HUES64 (cell line): ENCODE results near the gene RAD23B. TPM values are rescaled to one million over a fixed set of nuclear protein-coding genes. Genes with fewer than 3 reads are reported as not detected.

Source experiments
- H3K27ac ChIP-seq: 2 replicates; pipeline ENCODE4 v1.7.0; 2013; ENCODE audit warnings: low read depth, low read length, inconsistent platforms
- H3K27me3 ChIP-seq: 2 replicates; pipeline ENCODE4 v1.6.1; 2013; ENCODE audit warnings: mild to moderate bottlenecking, low read length; ENCODE audit not compliant: insufficient read depth
- H3K36me3 ChIP-seq: 2 replicates; pipeline ENCODE4 v1.6.1; 2013; ENCODE audit warnings: mild to moderate bottlenecking, low read length; ENCODE audit not compliant: insufficient read depth
- H3K4me1 ChIP-seq: 2 replicates; pipeline ENCODE4 v1.6.1; 2013; ENCODE audit warnings: mild to moderate bottlenecking, low read length, moderate library complexity; ENCODE audit not compliant: insufficient read depth
- H3K4me3 ChIP-seq: 2 replicates; pipeline ENCODE4 v1.5.1; 2013; ENCODE audit warnings: mild to moderate bottlenecking, low read length, moderate library complexity
- H3K9ac ChIP-seq: 2 replicates; pipeline ENCODE4 v1.6.1; 2013; ENCODE audit warnings: mild to moderate bottlenecking, low read depth, low read length
- H3K9me3 ChIP-seq: 2 replicates; pipeline ENCODE4 v1.6.1; 2013; ENCODE audit warnings: low read depth, low read length; ENCODE audit not compliant: insufficient read depth
- WGBS: fragments of 150-250, 120-280 bp; methylation state at CpG from one replicate; pipeline ENCODE4 v1.1.7; 2013; ENCODE audit warnings: missing lambda C conversion rate; 5-methylcytosine and 5-hydroxymethylcytosine counted together
- polyA plus RNA-seq, 2 experiments: library from polyadenylated mRNA; stranded (reverse); fragments of 50-300 nt; gene quantifications; one replicate each; pipeline ENCODE4 v1.2.3, GENCODE V29; 2013

Gene RAD23B
- 129 TPM for polyA plus RNA-seq (2013, experiment 1 of 2)
- 139 TPM for polyA plus RNA-seq (2013, experiment 2 of 2)

DNA sequence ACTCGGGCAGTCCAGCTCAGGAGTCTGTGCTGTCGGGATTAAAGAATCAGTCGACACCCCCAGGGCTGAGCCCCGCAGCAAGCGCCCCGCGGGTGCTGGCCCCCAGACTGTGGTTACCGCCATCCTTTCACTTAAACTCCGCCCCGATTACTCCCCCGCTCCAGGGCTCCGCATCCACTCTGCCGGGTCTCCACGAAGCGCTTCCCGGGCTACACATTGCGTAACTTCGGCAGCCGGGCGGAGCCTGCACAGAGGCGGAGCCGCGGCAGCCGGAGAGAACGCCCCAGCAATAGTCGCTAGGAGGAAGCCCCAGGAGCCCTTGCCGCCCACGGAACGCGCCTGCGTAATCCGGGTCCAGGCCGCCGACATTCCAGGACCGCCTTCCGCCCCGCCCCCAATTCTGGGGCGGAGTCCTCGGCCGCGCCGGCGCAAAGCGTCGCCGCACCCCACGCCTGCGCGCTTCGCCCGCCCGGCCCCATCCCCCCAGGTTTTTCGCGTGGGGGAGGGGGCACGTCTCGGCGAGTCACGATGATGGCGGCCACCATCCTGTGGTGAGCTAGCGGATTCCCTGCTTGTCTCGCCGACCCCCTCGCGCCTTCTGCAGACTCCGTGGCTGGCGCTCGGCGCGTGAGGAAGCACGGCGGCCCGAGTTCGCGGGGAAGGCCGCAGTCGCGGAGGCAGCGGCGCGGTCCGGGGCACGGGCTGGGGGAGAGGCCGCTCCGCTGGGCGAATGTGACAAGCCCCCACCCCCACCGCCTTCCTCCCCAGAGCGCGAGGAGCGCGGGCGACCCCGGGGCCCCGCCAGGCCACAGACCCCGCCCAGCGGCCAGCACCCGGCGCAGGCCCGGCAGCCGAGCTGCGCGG is at the start of gene RAD23B:
Gene RAD23B, plus strand, starts transcription at position 521 of the 864 bp plus-strand sequence. CDS start 351 bp downstream, outside the sequence.
- Histone ChIP-seq H3K4me3 (peak within 1 kb of the TSS; percentile 88), H3K4me1 (peaks cover 23% of the 10 kb centered on the region)
- under 1% methylated on average over 101 of the region's 101 CpGs for WGBS

DNA sequence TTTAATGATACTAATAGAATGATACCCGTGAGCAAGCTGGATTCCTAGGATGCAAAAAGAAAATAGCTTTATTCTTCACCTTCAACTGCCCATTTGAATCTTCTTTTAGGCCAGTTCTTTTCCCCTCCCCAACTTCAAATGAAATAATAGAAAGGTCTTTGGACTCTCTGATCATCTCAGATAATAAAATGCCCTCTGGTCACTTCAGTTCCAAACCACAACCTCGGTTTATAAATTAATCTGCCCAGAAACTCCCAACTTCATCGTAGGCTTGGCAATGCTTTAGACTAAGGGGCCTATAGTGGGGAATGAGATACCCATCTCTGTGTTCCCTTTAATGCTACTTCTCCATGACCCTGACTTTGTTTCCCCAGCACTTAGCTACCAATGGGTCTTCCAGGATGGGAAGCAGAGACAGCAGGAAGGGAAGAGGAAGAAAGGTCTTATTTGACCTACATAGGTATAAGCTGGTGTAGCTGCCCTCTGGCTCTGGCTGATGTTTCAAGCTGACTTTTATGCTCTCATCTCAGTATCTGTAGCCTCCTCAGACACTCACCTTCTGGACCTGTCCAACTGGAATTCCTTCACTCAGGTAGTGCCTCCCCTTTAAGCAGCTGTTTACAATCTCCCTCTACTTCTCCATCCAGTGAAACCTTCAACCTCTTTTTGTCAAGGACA is 47.2 kb upstream of the RAD23B start:
- Histone ChIP-seq H3K27ac (no peak overlapping the region), H3K4me1 (peaks cover 19% of the 10 kb centered on the region), H3K9me3 (no peaks in the 10 kb centered on the region), H3K4me3 (no peak overlapping the region), H3K27me3 (no peaks in the 10 kb centered on the region), H3K36me3 (no peaks in the 10 kb centered on the region), H3K9ac (no peak overlapping the region)
- WGBS = 94% methylated on average over 3 of the region's 3 CpGs

More for the DNA sequence above, at the start of gene RAD23B:
- peak within 1 kb of the TSS; percentile 100 for H3K27ac ChIP-seq
- no peaks in the 10 kb centered on the region for H3K9me3 ChIP-seq
- 0 out of 2 replicates have a peak, but pooled peaks cover 2% of the 10 kb centered on the region for H3K36me3 ChIP-seq
- no peaks in the 10 kb centered on the region for H3K27me3 ChIP-seq
- H3K9ac ChIP-seq = peak within 1 kb of the TSS; percentile 99

DNA sequence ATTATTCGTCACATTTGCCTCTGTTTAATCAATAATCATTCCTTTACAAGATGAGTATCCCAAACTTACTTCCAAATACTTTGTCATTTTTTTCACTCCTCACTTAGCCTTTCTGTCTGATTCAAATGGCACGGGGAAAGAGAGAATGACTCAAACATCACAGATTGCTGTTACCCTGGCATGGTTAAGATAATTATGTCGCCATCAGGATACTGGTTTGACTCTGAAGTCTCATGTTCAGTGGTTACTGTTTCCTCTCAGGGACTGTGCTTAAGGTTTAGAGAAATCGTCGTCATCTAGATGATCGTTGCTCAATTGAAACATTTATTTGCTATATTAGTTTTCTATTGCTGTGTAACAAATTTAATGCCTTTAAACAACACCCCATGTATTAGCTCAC is 45.2 kb upstream of the RAD23B start:
- Histone ChIP-seq H3K4me1 (peaks cover 32% of the 10 kb centered on the region), H3K9ac (no peak overlapping the region), H3K27me3 (no peaks in the 10 kb centered on the region), H3K4me3 (no peak overlapping the region), H3K9me3 (no peaks in the 10 kb centered on the region), H3K36me3 (no peaks in the 10 kb centered on the region), H3K27ac (no peak overlapping the region)
- WGBS = 96% methylated on average over 6 of the region's 6 CpGs

DNA sequence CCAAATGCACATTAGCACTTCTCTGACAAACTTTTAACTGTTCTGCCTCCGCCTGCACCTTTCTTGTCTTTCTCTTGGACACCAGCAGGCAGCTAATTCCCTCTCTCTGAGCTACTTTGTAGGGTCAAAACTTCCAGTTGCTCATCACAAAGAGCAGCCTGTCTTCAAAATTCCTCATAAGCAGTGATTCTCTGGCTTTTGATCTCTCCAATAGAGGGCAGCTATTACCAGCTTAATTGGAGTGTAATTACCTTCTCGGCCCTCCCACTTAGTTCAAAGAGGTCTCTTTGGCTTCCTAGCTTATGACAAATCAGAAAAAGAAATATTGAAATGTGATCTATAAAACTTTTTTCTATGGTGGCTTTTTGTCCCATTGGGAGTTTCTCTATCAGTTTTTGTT is 43.6 kb upstream of the RAD23B start:
- WGBS = 69% methylated on average over 2 of the region's 2 CpGs
- H3K4me1 ChIP-seq = peaks cover 44% of the 10 kb centered on the region
- no peaks in the 10 kb centered on the region for H3K27me3 ChIP-seq
- no peaks in the 10 kb centered on the region for H3K9me3 ChIP-seq
- no peak overlapping the region for H3K27ac ChIP-seq
- H3K9ac ChIP-seq = no peak overlapping the region
- H3K4me3 ChIP-seq = no peak overlapping the region
- H3K36me3 ChIP-seq = no peaks in the 10 kb centered on the region

DNA sequence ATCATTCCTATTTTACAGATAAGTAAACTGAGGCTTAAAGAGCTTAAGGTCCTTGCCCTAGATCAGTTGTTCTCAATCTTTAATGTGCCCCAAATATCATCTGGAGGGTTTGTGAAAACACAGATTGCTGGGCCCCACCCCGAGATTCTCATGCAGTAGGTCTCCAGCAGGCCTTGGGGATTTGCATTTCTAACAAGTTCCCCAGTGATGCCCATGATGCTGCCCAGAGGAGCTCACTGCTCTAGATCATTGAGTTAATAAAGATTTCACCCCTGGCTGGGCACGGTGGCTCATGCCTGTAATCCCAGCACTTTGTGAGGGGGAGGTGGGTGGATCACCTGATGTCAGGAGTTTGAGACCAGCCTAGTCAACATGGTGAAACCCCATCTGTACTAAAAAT is 42.8 kb upstream of the RAD23B start:
- Histone ChIP-seq H3K36me3 (no peaks in the 10 kb centered on the region), H3K27me3 (no peaks in the 10 kb centered on the region), H3K4me3 (no peak overlapping the region), H3K9me3 (no peaks in the 10 kb centered on the region), H3K27ac (no peak overlapping the region), H3K4me1 (peaks cover 44% of the 10 kb centered on the region), H3K9ac (no peak overlapping the region)
- WGBS = 46% methylated on average over 2 of the region's 2 CpGs

DNA sequence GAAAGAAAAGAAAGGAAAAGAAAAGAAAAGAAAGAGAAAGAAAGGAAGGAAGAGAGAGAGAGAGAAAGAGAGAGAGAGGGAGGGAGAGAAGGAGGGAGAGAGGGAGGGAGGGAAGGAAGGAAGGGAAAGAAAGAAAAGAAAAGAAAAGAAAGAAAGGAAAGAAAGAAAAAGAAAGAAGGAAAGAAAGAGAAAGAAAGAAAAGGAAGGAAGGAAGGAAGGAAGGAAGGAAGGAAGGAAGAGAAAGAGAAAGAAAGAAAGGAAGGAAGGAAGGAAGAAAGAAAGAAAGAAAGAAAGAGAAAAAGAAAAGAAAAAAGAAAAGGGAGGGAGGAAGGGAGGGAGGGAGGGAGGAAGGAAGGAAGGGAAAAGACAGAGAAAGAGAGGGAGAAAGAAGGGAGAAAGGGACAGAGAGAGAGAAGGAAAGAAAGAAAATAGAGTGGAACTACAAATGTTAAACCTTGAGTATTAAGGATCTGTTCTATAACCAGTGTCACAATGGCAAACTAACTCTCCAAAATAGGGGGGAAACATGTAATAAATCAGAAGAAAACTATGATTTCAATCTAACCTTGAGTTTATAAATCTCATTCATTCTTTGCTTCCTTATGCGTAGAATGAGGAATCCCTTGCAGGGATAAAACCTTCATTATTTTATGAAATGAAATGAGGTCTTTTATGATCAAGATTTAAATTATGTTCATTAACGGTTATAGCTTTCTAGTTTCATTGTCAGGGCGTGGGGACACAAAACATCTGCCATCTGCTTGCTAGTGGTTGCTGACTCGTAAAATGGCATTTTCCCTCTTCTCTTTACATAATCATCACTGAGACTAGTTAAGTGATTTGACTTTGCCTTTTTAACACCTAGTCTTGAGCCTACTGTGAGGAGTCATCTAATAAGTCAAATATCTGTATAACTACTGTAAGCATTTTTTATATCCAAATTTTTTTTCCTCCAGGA is 40.7 kb upstream of the RAD23B start:
- 81% methylated on average over 4 of the region's 4 CpGs for WGBS
- H3K4me1 ChIP-seq = peaks cover 45% of the 10 kb centered on the region
- H3K9me3 ChIP-seq = no peaks in the 10 kb centered on the region
- H3K9ac ChIP-seq = no peak overlapping the region
- H3K4me3 ChIP-seq = no peak overlapping the region
- no peaks in the 10 kb centered on the region for H3K27me3 ChIP-seq
- no peak overlapping the region for H3K27ac ChIP-seq
- H3K36me3 ChIP-seq = no peaks in the 10 kb centered on the region

DNA sequence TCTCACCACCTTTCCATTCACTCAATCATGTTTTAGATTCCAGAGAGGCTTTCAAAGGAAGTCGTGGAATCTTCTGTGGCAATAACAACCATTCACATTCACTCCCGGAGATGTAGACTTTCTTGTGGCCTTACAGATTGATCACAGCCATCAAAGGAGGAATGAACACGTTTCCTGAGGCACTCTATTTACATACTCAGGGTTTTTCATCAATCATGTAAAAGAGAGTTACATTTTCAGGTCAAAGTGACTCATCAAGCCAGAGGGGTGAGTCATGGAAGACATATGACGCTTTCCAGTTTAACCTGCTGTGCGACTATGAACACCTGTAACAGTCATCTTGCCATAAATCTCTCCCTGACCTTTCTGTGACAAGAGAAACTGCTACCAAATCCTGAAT is 39.3 kb upstream of the RAD23B start:
- H3K9ac ChIP-seq = no peak overlapping the region
- no peaks in the 10 kb centered on the region for H3K36me3 ChIP-seq
- WGBS = 50% methylated on average over 5 of the region's 5 CpGs
- H3K4me1 ChIP-seq = peaks cover 52% of the 10 kb centered on the region
- H3K9me3 ChIP-seq = no peaks in the 10 kb centered on the region
- H3K27me3 ChIP-seq = no peaks in the 10 kb centered on the region
- no peak overlapping the region for H3K4me3 ChIP-seq
- H3K27ac ChIP-seq = peak overlapping the region; percentile 8

DNA sequence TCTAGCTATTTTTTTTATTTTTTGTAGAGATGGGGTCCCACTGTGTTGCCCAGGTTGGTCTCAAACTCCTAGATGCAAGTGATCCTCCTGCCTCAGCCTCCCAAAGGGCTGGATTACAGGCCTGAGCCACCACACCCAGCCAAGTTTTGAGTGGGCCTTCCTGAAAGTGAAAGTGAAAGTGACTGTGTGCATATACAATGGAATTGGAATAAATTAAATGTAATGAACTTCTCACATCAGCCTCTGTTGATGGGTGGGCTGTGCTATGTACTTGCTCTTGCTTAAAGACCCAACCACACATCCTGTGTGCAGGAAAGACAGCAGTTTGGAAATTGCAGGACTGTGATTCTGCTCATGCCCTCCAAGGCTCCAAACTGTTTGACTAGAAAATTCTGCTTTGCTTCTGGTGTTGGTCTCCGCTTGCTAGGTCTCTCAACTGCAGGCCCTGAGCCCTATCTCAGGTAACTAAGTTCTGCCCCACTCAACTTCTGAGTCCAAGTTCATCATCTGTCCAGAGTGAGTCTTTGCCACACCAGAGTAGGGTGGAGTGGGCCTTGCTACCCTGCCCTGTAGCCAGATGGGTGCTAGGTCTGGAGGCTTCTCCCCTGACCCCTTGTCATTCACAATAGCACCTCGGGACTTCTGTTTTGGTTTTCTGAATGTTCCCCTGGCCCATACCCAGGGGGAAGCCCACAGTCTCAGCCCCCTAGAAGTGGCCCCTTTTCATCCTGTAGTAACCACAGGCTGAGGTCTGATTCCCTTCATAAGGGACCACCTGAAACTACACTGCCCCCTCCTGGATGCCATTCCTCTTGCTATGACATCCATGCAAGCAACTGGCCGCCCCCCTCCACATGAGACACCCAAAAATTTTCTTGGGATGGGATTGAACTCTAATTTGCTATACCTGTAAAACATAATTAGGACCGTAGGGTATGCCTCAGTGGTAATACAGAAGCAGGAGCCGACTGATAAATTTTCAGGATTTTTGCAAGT is 36.5 kb upstream of the RAD23B start:
- Histone ChIP-seq H3K27me3 (no peaks in the 10 kb centered on the region), H3K36me3 (no peaks in the 10 kb centered on the region), H3K27ac (no peak overlapping the region), H3K4me1 (peaks cover 43% of the 10 kb centered on the region), H3K9ac (no peak overlapping the region), H3K9me3 (0 out of 2 replicates have a peak, but pooled peaks cover 2% of the 10 kb centered on the region), H3K4me3 (no peak overlapping the region)
- WGBS = 97% methylated on average over 4 of the region's 5 CpGs

DNA sequence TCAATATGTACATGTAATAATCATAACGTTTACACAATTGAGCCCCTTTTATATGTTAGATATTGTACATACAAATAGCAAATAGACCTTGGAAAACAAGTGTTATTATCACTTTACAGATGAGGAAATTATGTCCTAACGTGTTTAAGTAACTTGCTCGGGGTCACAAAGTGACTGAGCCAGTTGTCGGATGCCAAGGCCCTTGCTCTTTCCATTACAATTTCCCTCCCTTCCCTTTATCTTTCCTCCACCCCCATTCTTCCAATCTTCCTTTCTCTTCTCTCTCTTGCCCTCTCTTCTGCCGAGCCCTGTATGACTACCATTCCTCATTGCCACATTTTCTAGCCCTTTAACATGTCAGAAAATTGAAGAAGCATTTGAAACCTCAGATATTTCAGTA is 34.4 kb upstream of the RAD23B start:
- H3K27ac ChIP-seq = peak overlapping the region; percentile 79
- H3K4me3 ChIP-seq = no peak overlapping the region
- peak overlapping the region; percentile 56 for H3K9ac ChIP-seq
- no peaks in the 10 kb centered on the region for H3K27me3 ChIP-seq
- no peaks in the 10 kb centered on the region for H3K36me3 ChIP-seq
- H3K9me3 ChIP-seq = 0 out of 2 replicates have a peak, but pooled peaks cover 2% of the 10 kb centered on the region
- peaks cover 29% of the 10 kb centered on the region for H3K4me1 ChIP-seq
- WGBS = 76% methylated on average over 4 of the region's 5 CpGs

DNA sequence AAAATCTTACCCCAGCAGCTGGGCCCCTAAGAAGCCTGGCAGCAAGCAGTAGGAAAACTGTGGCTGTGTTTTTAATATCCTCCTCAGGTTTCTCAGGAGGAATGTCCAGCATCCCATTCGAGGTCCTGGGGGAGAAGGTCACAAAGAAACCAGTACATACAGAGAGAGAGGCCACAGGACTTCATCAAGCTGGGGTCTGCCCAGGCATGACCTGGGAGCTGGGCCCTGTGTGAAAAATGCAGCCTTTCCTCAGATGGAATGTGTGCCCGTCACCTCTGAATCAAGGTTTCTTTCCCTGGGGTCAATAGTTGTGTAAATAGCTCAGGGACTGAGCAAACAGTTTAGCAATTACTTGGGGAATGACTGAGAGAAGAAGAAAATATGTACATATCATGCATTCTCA is 33.9 kb upstream of the RAD23B start:
- H3K4me3 ChIP-seq = no peak overlapping the region
- 0 out of 2 replicates have a peak, but pooled peaks cover 2% of the 10 kb centered on the region for H3K9me3 ChIP-seq
- H3K9ac ChIP-seq = peak overlapping the region; percentile 56
- H3K36me3 ChIP-seq = no peaks in the 10 kb centered on the region
- 24% methylated on average over 2 of the region's 2 CpGs for WGBS
- H3K4me1 ChIP-seq = peaks cover 25% of the 10 kb centered on the region
- peak overlapping the region; percentile 79 for H3K27ac ChIP-seq
- H3K27me3 ChIP-seq = no peaks in the 10 kb centered on the region
